Measurements from ENCODE around the gene HCST.
A peak's percentile ranks its signal among the peaks of the same experiment; 100 is the strongest.
"Not testable (repeated sequence)": the region's sequence is repeated elsewhere in the genome, so short reads cannot be mapped to it uniquely, and the experiment has no call there.

Gene HCST

GRCh38 chr19:35863018-35863417 lies 39.3 kb upstream of the HCST start:
- no peak for DNase-seq (ENCODE audit: low read depth in 1 of 2, low spot score in 1 of 2)
- peaks cover 42% of the 10 kb centered on the region for H3K27me3 ChIP-seq (ENCODE audit: insufficient read depth, poor library complexity, severe bottlenecking)
- no peak overlapping the region for H3K27ac ChIP-seq (replicated peaks)
- no peak for TF ChIP-seq CTCF (IDR thresholded peaks at IDR 0.05; ENCODE audit: insufficient read depth, low read length)
- no peak for TF ChIP-seq GABPA (IDR thresholded peaks at IDR 0.05; ENCODE audit: low read depth)
- H3K4me3 ChIP-seq (replicated peaks; ENCODE audit: insufficient read depth, low read length), result no peak overlapping the region

- DNase-seq (ENCODE audit: low read depth in 1 of 2, low spot score in 1 of 2), result peak in 1 of 2 experiments; percentile 29
- no peak for TF ChIP-seq SPI1 (IDR thresholded peaks at IDR 0.05; ENCODE audit: borderline replicate concordance, low read depth)
- TF ChIP-seq GABPA (IDR thresholded peaks at IDR 0.05; ENCODE audit: low read depth), result no peak
- no peak for TF ChIP-seq REST (IDR thresholded peaks at IDR 0.05; ENCODE audit: insufficient replicate concordance, low read depth)
- TF ChIP-seq POLR2AphosphoS5 (IDR thresholded peaks at IDR 0.05; ENCODE audit: low read depth), result no peak
- no peak for TF ChIP-seq CTCF (IDR thresholded peaks at IDR 0.05; ENCODE audit: insufficient read depth, low read length)
- Histone ChIP-seq H3K27ac (replicated peaks) (no peak within 1 kb of the TSS), H3K27me3 (ENCODE audit: insufficient read depth, poor library complexity, severe bottlenecking) (peaks cover 33% of the 10 kb centered on the region), H3K4me3 (replicated peaks; ENCODE audit: insufficient read depth, low read length) (peak within 1 kb of the TSS; percentile 27)
Observed at GRCh38 chr19:35868172-35868822, 34.0 kb upstream of the HCST start, which contains the start of gene APLP1. Gene APLP1 (plus strand): TSS chr19:35868574. CDS start chr19:35868637, 63 bp downstream.

- H3K27me3 ChIP-seq (ENCODE audit: insufficient read depth, poor library complexity, severe bottlenecking), result peaks cover 33% of the 10 kb centered on the region
- no peak overlapping the region for H3K27ac ChIP-seq (replicated peaks)
- peak overlapping the region; percentile 27 for H3K4me3 ChIP-seq (replicated peaks; ENCODE audit: insufficient read depth, low read length)
- DNase-seq (ENCODE audit: low read depth in 1 of 2, low spot score in 1 of 2), result no peak
- TF ChIP-seq GABPA (IDR thresholded peaks at IDR 0.05; ENCODE audit: low read depth) (no peak), POLR2AphosphoS5 (IDR thresholded peaks at IDR 0.05; ENCODE audit: low read depth) (no peak), SPI1 (IDR thresholded peaks at IDR 0.05; ENCODE audit: borderline replicate concordance, low read depth) (no peak), CTCF (IDR thresholded peaks at IDR 0.05; ENCODE audit: insufficient read depth, low read length) (no peak)
Observed at GRCh38 chr19:35868823-35869326, 33.5 kb upstream of the HCST start.

- TF ChIP-seq CTCF (IDR thresholded peaks at IDR 0.05; ENCODE audit: insufficient read depth, low read length), result no peak
- no peak for TF ChIP-seq REST (IDR thresholded peaks at IDR 0.05; ENCODE audit: insufficient replicate concordance, low read depth)
- no peak for TF ChIP-seq SPI1 (IDR thresholded peaks at IDR 0.05; ENCODE audit: borderline replicate concordance, low read depth)
- no peak for TF ChIP-seq GABPA (IDR thresholded peaks at IDR 0.05; ENCODE audit: low read depth)
- no peak for TF ChIP-seq POLR2AphosphoS5 (IDR thresholded peaks at IDR 0.05; ENCODE audit: low read depth)
- Histone ChIP-seq H3K4me3 (replicated peaks; ENCODE audit: insufficient read depth, low read length) (no peak overlapping the region), H3K27ac (replicated peaks) (no peak overlapping the region), H3K27me3 (ENCODE audit: insufficient read depth, poor library complexity, severe bottlenecking) (peaks cover 33% of the 10 kb centered on the region)
- DNase-seq (ENCODE audit: low read depth in 1 of 2, low spot score in 1 of 2), result peak; percentile 43 to 68
Observed at GRCh38 chr19:35869327-35870123, 32.8 kb upstream of the HCST start.

GRCh38 chr19:35870124-35870736 lies 32.1 kb upstream of the HCST start:
- not testable (repeated sequence) for H3K4me3 ChIP-seq (replicated peaks; ENCODE audit: insufficient read depth, low read length); H3K27ac ChIP-seq (replicated peaks); DNase-seq (ENCODE audit: low read depth in 1 of 2, low spot score in 1 of 2)
- H3K27me3 ChIP-seq (ENCODE audit: insufficient read depth, poor library complexity, severe bottlenecking), result peaks cover 33% of the 10 kb centered on the region

Data from HL-60 (cell line).